Measurements from ENCODE around the gene TMEM145.

- TF ChIP-seq EZH2phosphoT487 (IDR thresholded peaks at IDR 0.05; ENCODE audit: borderline replicate concordance, low read length) = no peak
- no peak for TF ChIP-seq CTCF (IDR thresholded peaks at IDR 0.05; ENCODE audit: low read depth, low read length, poor library complexity, severe bottlenecking)
These were observed 15.7 kb downstream of the TMEM145 start for GRCh38 chr19:42328854-42329253.
